ENCODE results near the gene PPP6R1. TPM values are rescaled to one million over a fixed set of nuclear protein-coding genes. Genes with fewer than 3 reads are reported as not detected.

Gene PPP6R1
- total RNA-seq, 1 donor from 2014 or later = 73.0 TPM

DNA sequence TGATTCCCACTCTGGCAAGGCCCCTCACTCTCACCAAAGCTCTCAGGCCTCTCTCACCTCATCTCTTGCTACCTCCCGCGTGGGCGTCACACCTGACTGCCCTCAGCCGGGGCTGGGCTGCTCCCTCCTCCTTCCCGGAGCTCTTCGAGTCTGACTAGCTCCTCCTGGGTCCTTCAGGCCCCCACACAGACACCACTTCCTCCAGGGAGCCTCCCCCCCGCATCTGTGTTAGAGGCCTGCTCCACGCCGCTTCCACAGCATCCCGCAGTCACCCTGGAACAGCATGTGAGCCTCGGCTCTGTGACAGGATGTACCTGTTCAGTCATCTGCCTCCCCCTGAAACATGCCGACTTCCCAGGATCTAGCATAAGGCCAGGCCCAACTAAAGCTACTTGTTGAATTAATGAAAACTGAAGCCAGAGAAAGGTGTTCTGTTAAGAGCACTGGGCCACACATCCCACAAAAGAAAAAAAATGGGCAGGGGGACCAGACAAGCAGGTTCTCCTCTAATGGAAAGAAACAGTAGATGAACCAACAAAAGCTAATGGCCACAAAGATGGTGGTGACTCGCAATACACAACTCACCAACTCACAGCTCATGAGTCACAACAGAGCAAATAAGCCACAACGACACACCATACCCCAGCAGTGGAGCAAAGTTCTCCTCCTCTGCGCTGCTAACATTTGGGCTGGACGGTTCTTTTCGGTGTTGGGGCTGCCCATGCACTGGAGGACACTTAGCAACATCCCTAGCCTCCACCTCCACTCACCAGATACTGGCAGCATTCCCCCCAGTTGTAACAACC, 3.0 kb downstream of the PPP6R1 start:
- H3K27ac Mint-ChIP-seq = peak overlapping the region; percentile 41
- no peaks in the 10 kb centered on the region for H3K9me3 Mint-ChIP-seq
- peaks cover 41% of the 10 kb centered on the region for H3K4me1 Mint-ChIP-seq
- H3K27me3 Mint-ChIP-seq (ENCODE audit: low read depth) = no peaks in the 10 kb centered on the region
- peak overlapping the region; percentile 99 for H3K4me3 Mint-ChIP-seq
- H3K36me3 Mint-ChIP-seq = no peaks in the 10 kb centered on the region
- DNase-seq (ENCODE audit: low spot score in 2 of 2, unreplicated experiment in 2 of 2) = no peak
- TF ChIP-seq, protein P1, sequence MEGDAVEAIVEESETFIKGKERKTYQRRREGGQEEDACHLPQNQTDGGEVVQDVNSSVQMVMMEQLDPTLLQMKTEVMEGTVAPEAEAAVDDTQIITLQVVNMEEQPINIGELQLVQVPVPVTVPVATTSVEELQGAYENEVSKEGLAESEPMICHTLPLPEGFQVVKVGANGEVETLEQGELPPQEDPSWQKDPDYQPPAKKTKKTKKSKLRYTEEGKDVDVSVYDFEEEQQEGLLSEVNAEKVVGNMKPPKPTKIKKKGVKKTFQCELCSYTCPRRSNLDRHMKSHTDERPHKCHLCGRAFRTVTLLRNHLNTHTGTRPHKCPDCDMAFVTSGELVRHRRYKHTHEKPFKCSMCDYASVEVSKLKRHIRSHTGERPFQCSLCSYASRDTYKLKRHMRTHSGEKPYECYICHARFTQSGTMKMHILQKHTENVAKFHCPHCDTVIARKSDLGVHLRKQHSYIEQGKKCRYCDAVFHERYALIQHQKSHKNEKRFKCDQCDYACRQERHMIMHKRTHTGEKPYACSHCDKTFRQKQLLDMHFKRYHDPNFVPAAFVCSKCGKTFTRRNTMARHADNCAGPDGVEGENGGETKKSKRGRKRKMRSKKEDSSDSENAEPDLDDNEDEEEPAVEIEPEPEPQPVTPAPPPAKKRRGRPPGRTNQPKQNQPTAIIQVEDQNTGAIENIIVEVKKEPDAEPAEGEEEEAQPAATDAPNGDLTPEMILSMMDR (IDR thresholded peaks at IDR 0.05; ENCODE audit: unreplicated experiment) = no peak

DNA sequence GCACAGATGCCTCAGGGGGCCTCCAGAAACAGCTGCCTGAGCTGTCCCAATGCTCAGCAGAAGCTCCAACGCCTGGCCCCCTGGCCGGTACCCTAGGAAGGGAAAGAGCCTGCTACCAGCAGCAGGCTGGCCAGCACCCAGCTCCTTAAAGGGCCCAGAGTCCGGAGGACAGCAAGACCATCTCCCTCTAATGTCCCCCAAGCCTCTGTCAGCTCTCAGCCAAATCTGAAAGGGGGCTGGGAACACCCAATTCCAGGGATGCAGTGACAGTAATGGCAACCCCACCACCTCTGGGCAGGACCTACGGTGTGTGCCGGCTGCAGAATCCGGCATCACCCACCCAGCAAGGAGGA, 4.2 kb downstream of the PPP6R1 start:
- Mint-ChIP-seq H3K36me3 (no peaks in the 10 kb centered on the region), H3K9me3 (no peaks in the 10 kb centered on the region), H3K4me3 (no peak overlapping the region), H3K4me1 (peaks cover 37% of the 10 kb centered on the region), H3K27me3 (ENCODE audit: low read depth) (no peaks in the 10 kb centered on the region), H3K27ac (no peak overlapping the region)
- DNase-seq (ENCODE audit: low spot score in 2 of 2, unreplicated experiment in 2 of 2) = no peak
- TF ChIP-seq, protein P1 (IDR thresholded peaks at IDR 0.05; ENCODE audit: unreplicated experiment) = no peak

DNA sequence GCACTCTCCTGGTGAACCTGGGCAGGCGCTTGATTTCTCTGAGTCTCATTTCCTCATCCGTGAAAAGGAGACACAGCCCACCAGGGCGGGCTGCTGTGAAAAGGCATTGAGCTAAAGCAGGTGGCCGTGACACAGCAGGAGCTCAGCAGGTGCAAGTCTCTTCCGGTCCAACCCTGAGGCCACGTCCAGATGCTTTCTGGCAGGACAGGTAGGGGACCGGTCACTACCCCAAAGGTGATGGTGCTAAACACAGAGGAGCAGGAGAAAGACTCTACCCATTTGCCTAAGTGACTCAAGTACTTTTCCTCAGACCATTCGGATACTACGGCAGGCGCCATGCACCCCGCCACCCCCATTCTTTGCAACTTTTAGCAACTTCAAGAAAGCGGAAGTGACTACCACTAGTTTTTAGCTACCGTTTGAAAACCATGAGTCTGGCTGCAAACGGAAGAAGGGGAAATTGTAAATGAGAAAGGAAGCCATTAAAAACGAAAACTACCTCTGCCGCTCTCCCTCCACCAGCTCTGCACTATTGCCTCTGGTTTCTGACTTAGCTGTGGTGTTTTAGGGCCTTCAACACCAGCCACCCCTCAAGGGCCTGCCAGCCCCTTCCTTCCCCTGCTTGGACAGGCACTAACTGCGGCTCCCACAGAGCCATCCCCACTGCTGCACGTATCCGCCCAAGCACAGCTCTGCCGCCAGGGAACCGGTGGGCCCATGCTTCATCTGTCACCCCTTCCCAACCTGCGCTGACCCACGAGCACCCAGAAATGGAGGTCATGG, 4.8 kb downstream of the PPP6R1 start:
- DNase-seq (ENCODE audit: low spot score in 2 of 2, unreplicated experiment in 2 of 2) = no peak
- Mint-ChIP-seq H3K4me3 (no peak overlapping the region), H3K27me3 (ENCODE audit: low read depth) (no peaks in the 10 kb centered on the region), H3K36me3 (no peaks in the 10 kb centered on the region), H3K9me3 (no peaks in the 10 kb centered on the region), H3K4me1 (peaks cover 32% of the 10 kb centered on the region), H3K27ac (no peak overlapping the region)
- TF ChIP-seq, protein P1 (IDR thresholded peaks at IDR 0.05; ENCODE audit: unreplicated experiment) = no peak

DNA sequence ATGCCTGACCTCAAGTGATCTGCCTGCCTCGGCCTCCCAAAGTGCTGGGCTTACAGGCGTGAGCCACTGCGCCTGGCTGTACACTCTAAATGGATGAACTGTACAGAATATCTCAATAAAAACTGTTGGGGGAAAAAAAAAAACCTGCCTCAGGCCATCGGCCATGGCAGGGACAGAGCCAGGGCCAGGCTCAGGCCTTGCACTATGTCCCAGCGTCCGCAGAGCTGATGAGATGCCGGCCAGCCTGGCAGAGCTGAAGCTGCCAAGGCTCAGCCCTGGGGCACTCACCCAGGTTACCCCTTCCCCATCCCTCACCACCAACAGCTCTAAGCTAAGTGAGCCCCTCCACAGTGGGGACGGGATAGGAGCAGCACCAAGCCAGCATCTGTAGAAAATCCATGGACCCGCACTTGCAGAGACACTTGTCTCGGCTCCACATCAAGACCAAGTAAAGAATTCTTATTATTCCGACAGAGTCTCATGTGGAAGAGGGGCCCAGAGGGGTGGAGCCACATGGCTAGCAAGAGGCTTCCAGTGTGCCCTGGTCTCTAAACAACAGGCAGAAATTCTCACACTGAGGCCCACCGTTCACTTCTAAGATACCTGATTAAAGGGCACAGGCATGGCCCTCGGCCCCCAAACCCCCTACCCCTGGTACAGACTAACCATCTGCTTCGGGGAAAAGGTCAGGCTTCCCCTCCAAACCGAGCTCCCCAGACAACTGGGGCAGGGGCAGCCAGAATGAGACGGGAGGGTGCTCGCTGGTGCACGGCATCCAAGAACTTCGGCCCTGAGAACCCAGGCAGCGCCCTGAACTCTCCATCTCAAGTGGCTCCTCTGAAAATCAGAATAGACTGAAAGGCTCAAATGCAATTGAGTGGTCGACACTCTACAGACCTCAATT, 5.8 kb downstream of the PPP6R1 start:
- no peak overlapping the region for H3K4me3 Mint-ChIP-seq
- no peaks in the 10 kb centered on the region for H3K36me3 Mint-ChIP-seq
- DNase-seq (ENCODE audit: low spot score in 2 of 2, unreplicated experiment in 2 of 2) = no peak
- H3K4me1 Mint-ChIP-seq = peaks cover 32% of the 10 kb centered on the region
- H3K27ac Mint-ChIP-seq = no peak overlapping the region
- TF ChIP-seq, protein P1 (IDR thresholded peaks at IDR 0.05; ENCODE audit: unreplicated experiment) = no peak
- no peaks in the 10 kb centered on the region for H3K9me3 Mint-ChIP-seq
- H3K27me3 Mint-ChIP-seq (ENCODE audit: low read depth) = no peaks in the 10 kb centered on the region

DNA sequence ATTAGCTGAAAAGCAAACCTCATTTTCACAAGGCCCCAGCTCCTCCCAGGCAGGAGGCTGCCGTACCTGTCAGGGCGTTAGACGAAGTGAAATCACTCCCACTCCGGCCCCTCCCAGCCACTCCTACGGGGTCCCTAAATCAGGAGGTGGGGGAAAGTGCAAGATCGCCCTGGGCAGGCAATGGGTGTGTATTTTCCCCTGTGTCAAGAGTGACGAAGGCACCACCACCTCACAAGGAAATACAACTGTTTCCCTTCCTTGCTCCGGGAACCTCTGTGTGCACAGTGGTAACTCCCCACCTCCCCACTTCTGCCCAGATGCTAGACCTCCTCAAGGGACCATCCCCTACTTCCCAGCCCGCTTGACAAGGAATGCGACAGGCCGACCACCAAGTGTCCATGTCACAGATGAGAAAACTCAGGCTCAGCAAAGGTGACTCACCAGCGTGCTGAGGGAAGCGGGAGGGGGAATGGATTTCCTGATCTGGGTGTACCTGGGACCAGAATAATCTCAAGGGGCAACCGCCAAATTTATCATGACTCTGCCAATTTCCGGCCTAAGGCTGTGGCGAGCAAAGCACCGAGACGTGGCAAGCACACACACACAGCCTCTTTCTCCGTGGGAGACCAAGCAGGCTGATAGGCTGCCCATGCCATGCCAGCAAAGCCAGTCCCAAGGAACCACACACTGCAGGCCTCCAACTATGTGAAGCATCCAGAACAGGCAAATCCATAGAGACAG, 7.3 kb downstream of the PPP6R1 start:
- H3K4me3 Mint-ChIP-seq = no peak overlapping the region
- H3K36me3 Mint-ChIP-seq = no peaks in the 10 kb centered on the region
- TF ChIP-seq, protein P1 (IDR thresholded peaks at IDR 0.05; ENCODE audit: unreplicated experiment) = no peak
- no peak for DNase-seq (ENCODE audit: low spot score in 2 of 2, unreplicated experiment in 2 of 2)
- no peaks in the 10 kb centered on the region for H3K9me3 Mint-ChIP-seq
- H3K27ac Mint-ChIP-seq = no peak overlapping the region
- H3K4me1 Mint-ChIP-seq = peaks cover 18% of the 10 kb centered on the region
- H3K27me3 Mint-ChIP-seq (ENCODE audit: low read depth) = no peaks in the 10 kb centered on the region

All from mesothelial cell of epicardium (in vitro differentiated cells).